HepG2 (cell line): ENCODE data around the gene FBF1. TPM values are rescaled to one million over a fixed set of nuclear protein-coding genes. Genes with fewer than 3 reads are reported as not detected.

ENCODE experiments used
- ATF2 ChIP-seq: sonication (generic); formaldehyde crosslinking; IDR thresholded peaks from 2 replicates; pipeline ENCODE4 v1.4.0; 2020; ENCODE audit warnings: missing genetic modification reagents
- CTCF ChIP-seq: sonication (generic); formaldehyde crosslinking; IDR thresholded peaks from 2 replicates; pipeline ENCODE4 v1.5.0; 2020; ENCODE audit warnings: mild to moderate bottlenecking, missing genetic modification reagents, moderate library complexity
- ELF1 ChIP-seq: sonication (generic); formaldehyde crosslinking; IDR thresholded peaks from 2 replicates; pipeline ENCODE4 v1.4.0; 2020; ENCODE audit warnings: missing genetic modification reagents
- FOSL2 ChIP-seq: sonication (generic); formaldehyde crosslinking; IDR thresholded peaks from 2 replicates; pipeline ENCODE4 v1.4.0; 2020; ENCODE audit warnings: missing genetic modification reagents
- HDAC2 ChIP-seq: sonication (generic); formaldehyde crosslinking; IDR thresholded peaks from 2 replicates; pipeline ENCODE4 v1.4.0; 2020; ENCODE audit warnings: missing genetic modification reagents
- HNF4A ChIP-seq: sonication (generic); formaldehyde crosslinking; IDR thresholded peaks from 2 replicates; pipeline ENCODE4 v1.4.0; 2020; ENCODE audit warnings: missing genetic modification reagents
- IKZF5 ChIP-seq: IDR thresholded peaks from 2 replicates; pipeline ENCODE4 v1.6.1; 2018; ENCODE audit warnings: missing genetic modification reagents, mild to moderate bottlenecking, missing compliant biosample characterization
- KMT2B ChIP-seq: IDR thresholded peaks from 2 replicates; pipeline ENCODE4 v1.6.1; 2016; ENCODE audit warnings: missing genetic modification reagents, missing compliant biosample characterization
- MAZ ChIP-seq, 2 experiments: sonication (generic) in 1 of 2; formaldehyde crosslinking in 1 of 2; IDR thresholded peaks; 2 replicates each; pipeline versions ENCODE4 v1.5.0 to v1.6.1; 2012 to 2020; ENCODE audit warnings: low read depth in 2 of 2, mild to moderate bottlenecking in 2 of 2, borderline replicate concordance in 1 of 2, improper control_type of control experiment in 1 of 2, low read length in 1 of 2, missing genetic modification reagents in 1 of 2, moderate library complexity in 1 of 2
- MEIS1 ChIP-seq: sonication (generic); formaldehyde crosslinking; IDR thresholded peaks from 2 replicates; pipeline ENCODE4 v1.9.0; 2021; ENCODE audit warnings: mild to moderate bottlenecking, missing genetic modification reagents, moderate library complexity, borderline replicate concordance
- NR2F6 ChIP-seq, 2 experiments: IDR thresholded peaks; 2 replicates each; pipeline ENCODE4 v1.6.1; 2016; ENCODE audit warnings: antibody characterized with exemption in 1 of 2, mild to moderate bottlenecking in 1 of 2
- RAD21 ChIP-seq: fragments of 450-650 bp; formaldehyde crosslinking; IDR thresholded peaks from 2 replicates; pipeline ENCODE4 v1.5.0; 2020; ENCODE audit warnings: mild to moderate bottlenecking
- SATB2 ChIP-seq: sonication (generic); formaldehyde crosslinking; IDR thresholded peaks from 2 replicates; pipeline ENCODE4 v1.5.0; 2020; ENCODE audit warnings: missing genetic modification reagents
- SKIL ChIP-seq: sonication (generic); formaldehyde crosslinking; IDR thresholded peaks from 2 replicates; pipeline ENCODE4 v1.8.0; 2022; ENCODE audit warnings: missing genetic modification reagents, mild to moderate bottlenecking, moderate library complexity, borderline replicate concordance
- SMC3 ChIP-seq: IDR thresholded peaks from 2 replicates; pipeline ENCODE4 v1.6.1; 2011; ENCODE audit warnings: low read length, improper control_type of control experiment
- ZFP36L1 ChIP-seq: sonication (generic); formaldehyde crosslinking; IDR thresholded peaks from 2 replicates; pipeline ENCODE4 v1.8.0; 2022; ENCODE audit warnings: mild to moderate bottlenecking, missing genetic modification reagents, moderate library complexity
- ZFY ChIP-seq: sonication (generic); formaldehyde crosslinking; IDR thresholded peaks from 2 replicates; pipeline ENCODE4 v1.4.0; 2020; ENCODE audit warnings: missing genetic modification reagents
- ZKSCAN8 ChIP-seq: IDR thresholded peaks from 2 replicates; pipeline ENCODE4 v1.6.1; 2016; ENCODE audit warnings: borderline replicate concordance, missing genetic modification reagents, missing compliant biosample characterization
- ZMYM3 ChIP-seq: sonication (generic); formaldehyde crosslinking; IDR thresholded peaks from 2 replicates; pipeline ENCODE4 v1.5.1; 2020; ENCODE audit warnings: mild to moderate bottlenecking, missing genetic modification reagents
- ZNF138 ChIP-seq: sonication (generic); formaldehyde crosslinking; IDR thresholded peaks from 2 replicates; pipeline ENCODE4 v1.5.0; 2020; ENCODE audit warnings: mild to moderate bottlenecking, low read depth, missing genetic modification reagents
- ZNF343 ChIP-seq: sonication (generic); formaldehyde crosslinking; IDR thresholded peaks from 2 replicates; pipeline ENCODE4 v1.4.0; 2020; ENCODE audit warnings: mild to moderate bottlenecking, missing genetic modification reagents
- ZNF44 ChIP-seq: sonication (generic); formaldehyde crosslinking; IDR thresholded peaks from 2 replicates; pipeline ENCODE4 v1.5.1; 2020; ENCODE audit warnings: mild to moderate bottlenecking, missing genetic modification reagents
- ZNF784 ChIP-seq: sonication (generic); formaldehyde crosslinking; IDR thresholded peaks from 2 replicates; pipeline ENCODE4 v1.5.1; 2020; ENCODE audit warnings: missing genetic modification reagents, mild to moderate bottlenecking, borderline replicate concordance
- polyA plus RNA-seq, 8 experiments: library from polyadenylated mRNA; depleted of rRNA in 3 of 8; stranded (reverse) in 7 of 8; unstranded in 1 of 8; fragments of >200 nt; fragmentation: Illumina TruSeq in 4 of 8; extraction: Trizol in 4 of 8; gene quantifications; 2 replicates each; pipeline versions ENCODE4 v1.2.1 to v1.2.3, GENCODE V29; 2011 to 2016; ENCODE audit warnings: low read depth in 4 of 8, missing spikeins in 1 of 8, mixed read lengths in 1 of 8; ENCODE audit not compliant: insufficient read depth in 1 of 8
- total RNA-seq, 5 experiments: library from RNA; depleted of rRNA; stranded (reverse); fragments of >200 nt; fragmentation: Illumina TruSeq; extraction: Trizol; gene quantifications; 2 replicates each; pipeline ENCODE4 v1.2.3, GENCODE V29; 2016; ENCODE audit warnings: low read depth in 1 of 5

Gene FBF1
- total and polyA plus RNA-seq, 2 of the 13 experiments (the other 11 are each of a cell fraction or from before 2014, with no cell fraction given), result 2.4 to 8.1 TPM

DNA sequence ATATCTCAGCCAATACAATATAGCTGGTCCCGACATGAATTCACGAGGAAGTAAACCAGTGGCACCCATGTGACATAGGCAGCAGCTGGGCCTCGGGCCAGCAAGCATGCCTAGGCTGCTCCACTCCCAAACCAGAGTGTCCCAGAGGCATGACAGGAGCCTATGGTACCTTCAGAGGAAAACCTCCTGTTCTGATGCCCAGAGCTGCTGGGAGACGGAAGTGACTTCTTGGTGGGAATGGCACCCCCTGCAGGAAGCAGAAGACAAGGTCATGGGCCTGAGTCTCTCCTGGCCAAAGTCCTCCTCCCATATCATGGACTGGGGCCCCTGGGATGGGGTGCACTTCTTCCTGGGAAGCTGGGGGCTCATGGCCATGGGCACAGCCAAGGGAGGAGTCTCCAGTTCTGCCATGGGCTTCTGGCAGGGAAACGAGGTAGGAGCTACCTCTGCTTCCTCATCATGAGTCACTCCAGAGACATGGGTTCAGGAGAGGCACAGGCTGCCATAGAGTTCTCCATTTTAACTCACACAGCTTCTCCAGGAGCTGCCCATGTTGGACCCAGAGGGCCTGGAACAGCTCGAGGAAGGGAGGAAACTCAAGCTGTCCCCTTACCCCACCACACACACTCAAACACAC is 13.4 kb downstream of the FBF1 start (continued):
- TF ChIP-seq CTCF, result peak; percentile 73
- TF ChIP-seq ATF2, result peak; percentile 61; the same call in 1 of the 2 replicates
- no peak for TF ChIP-seq SATB2
- no peak for TF ChIP-seq NR2F6 (IDR thresholded peaks at IDR 0.05)
- 0 out of 2 replicates have a peak, but pooled peaks have one; percentile 29 for TF ChIP-seq NR2F6 (CRISPR knock-in tag; IDR thresholded peaks at IDR 0.05)
- peak; percentile 36; the same call in 1 of the 2 replicates for TF ChIP-seq ZFY (CRISPR knock-in tag)
- no peak for TF ChIP-seq ZKSCAN8
- 0 out of 2 replicates have a peak, but pooled peaks have one; percentile 23 for TF ChIP-seq HDAC2 (CRISPR knock-in tag)
- no peak for TF ChIP-seq ZFP36L1 (CRISPR knock-in tag)
- 0 out of 2 replicates have a peak, but pooled peaks have one; percentile 42 for TF ChIP-seq ZNF343 (CRISPR knock-in tag)
- TF ChIP-seq MEIS1 (CRISPR knock-in tag), result 0 out of 2 replicates have a peak, but pooled peaks have one; percentile 35
- TF ChIP-seq HNF4A (CRISPR knock-in tag), result peak; percentile 88
- peak; percentile 23; the same call in 1 of the 2 replicates for TF ChIP-seq ZMYM3
- no peak for TF ChIP-seq MAZ (IDR thresholded peaks at IDR 0.05; ENCODE audit: borderline replicate concordance, low read depth, low read length)
- no peak for TF ChIP-seq MAZ (CRISPR knock-in tag; IDR thresholded peaks at IDR 0.05; ENCODE audit: low read depth)
- TF ChIP-seq ZNF44 (CRISPR knock-in tag), result no peak
- no peak for TF ChIP-seq FOSL2 (CRISPR knock-in tag)
- TF ChIP-seq ZNF784 (CRISPR knock-in tag), result peak; percentile 64; the same call in 1 of the 2 replicates
- peak; percentile 70 for TF ChIP-seq SMC3
- no peak for TF ChIP-seq ZNF138
- TF ChIP-seq IKZF5 (CRISPR knock-in tag), result peak; percentile 25; the same call in 1 of the 2 replicates
- TF ChIP-seq SKIL (CRISPR knock-in tag), result no peak
- TF ChIP-seq KMT2B (CRISPR knock-in tag), result no peak
- peak; percentile 34; the same call in 1 of the 2 replicates for TF ChIP-seq ELF1
- TF ChIP-seq RAD21, result peak; percentile 51
